ENCODE measurements around the gene SIL1. TPM values are rescaled to one million over a fixed set of nuclear protein-coding genes. Genes with fewer than 3 reads are reported as not detected.

Gene SIL1
- total and polyA plus RNA-seq, 10 donors = 23.4 to 42.3 (median 32.6) TPM

DNA sequence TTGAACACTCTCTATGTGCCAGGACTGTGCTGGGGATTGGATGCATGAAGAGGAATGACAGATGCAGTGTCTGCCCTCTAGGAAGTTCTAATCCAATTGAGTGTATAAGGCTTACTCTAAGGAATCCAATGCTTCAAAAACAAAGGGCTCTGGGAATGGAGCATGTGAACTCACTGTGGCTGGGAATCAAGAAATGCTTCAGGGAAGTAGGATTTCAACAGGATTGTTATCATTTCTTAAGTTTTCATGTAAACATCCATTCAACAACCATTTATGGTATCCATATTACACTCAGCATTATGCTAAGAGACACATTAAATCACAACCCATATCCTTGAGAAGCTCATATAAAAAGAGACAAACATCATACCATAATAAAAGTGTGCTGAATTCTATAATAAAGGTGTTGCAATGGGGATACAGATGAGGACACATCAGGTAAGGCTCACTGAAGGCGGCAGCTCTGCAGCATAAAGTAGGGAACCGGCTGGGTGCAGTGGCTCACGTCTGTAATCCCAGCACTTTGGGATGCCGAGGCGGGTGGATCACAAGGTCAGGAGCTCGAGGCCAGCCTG is 11.3 kb downstream of the SIL1 start:
- Histone ChIP-seq H3K9me3 (no peaks in the 10 kb centered on the region), H3K4me3 (no peak overlapping the region), H3K36me3 (peaks cover 0 to 16% (median 0%) of the 10 kb centered on the region in 6 donors), H3K4me1 (peaks cover 0 to 47% (median 21%) of the 10 kb centered on the region in 6 donors), H3K27me3 (replicated peaks in 1 of 7) (no peaks in the 10 kb centered on the region), H3K27ac (no peak overlapping the region)
- DNase-seq = no peak
- TF ChIP-seq POLR2AphosphoS5 (IDR thresholded peaks at IDR 0.05) (no peak), POLR2A (IDR thresholded peaks at IDR 0.05) (no peak)
- TF ChIP-seq, protein P1, sequence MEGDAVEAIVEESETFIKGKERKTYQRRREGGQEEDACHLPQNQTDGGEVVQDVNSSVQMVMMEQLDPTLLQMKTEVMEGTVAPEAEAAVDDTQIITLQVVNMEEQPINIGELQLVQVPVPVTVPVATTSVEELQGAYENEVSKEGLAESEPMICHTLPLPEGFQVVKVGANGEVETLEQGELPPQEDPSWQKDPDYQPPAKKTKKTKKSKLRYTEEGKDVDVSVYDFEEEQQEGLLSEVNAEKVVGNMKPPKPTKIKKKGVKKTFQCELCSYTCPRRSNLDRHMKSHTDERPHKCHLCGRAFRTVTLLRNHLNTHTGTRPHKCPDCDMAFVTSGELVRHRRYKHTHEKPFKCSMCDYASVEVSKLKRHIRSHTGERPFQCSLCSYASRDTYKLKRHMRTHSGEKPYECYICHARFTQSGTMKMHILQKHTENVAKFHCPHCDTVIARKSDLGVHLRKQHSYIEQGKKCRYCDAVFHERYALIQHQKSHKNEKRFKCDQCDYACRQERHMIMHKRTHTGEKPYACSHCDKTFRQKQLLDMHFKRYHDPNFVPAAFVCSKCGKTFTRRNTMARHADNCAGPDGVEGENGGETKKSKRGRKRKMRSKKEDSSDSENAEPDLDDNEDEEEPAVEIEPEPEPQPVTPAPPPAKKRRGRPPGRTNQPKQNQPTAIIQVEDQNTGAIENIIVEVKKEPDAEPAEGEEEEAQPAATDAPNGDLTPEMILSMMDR (IDR thresholded peaks at IDR 0.05 in 8 of 11, conservative IDR thresholded peaks at IDR 0.05 in 3 of 11) = no peak
- intact Hi-C loops (cut with DNase I; ENCODE audit: low total_unique reads) = no loop called here
- WGBS, 5 donors = 87 to 96% (median 94%) methylated on average over 6 of the region's 6 CpGs

DNA sequence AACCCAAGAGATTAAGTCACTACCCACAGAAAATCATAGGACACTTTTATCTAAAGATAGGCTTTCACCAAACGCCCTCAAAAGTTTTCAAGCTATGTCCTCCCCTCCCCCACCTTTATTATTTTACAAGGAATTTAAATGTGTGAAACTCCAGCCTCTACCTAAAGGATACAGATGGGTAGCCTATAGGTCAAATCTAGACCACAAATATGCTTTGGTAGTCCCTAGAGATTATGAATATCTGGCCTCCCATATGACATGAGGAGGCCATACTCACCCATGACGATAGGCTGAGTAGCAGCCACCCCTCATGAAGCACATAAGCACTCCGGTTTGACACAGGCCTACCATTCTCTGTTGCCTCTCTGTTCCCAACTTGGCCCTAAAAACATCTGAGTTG is 11.9 kb downstream of the SIL1 start:
- peaks cover 0 to 53% (median 24%) of the 10 kb centered on the region in 6 donors for H3K4me1 ChIP-seq
- WGBS, 5 donors = 82 to 95% (median 87%) methylated on average over 3 of the region's 3 CpGs
- no peak for DNase-seq
- peak overlapping the region in 1 of 8 donors; percentile 43 for H3K27ac ChIP-seq
- H3K36me3 ChIP-seq = peaks cover 0 to 16% (median 0%) of the 10 kb centered on the region in 6 donors
- H3K27me3 ChIP-seq (replicated peaks in 1 of 7) = no peaks in the 10 kb centered on the region
- H3K4me3 ChIP-seq = no peak overlapping the region
- no peaks in the 10 kb centered on the region for H3K9me3 ChIP-seq
- TF ChIP-seq POLR2AphosphoS5 (IDR thresholded peaks at IDR 0.05) (no peak), POLR2A (IDR thresholded peaks at IDR 0.05) (no peak)
- TF ChIP-seq, protein P1 (IDR thresholded peaks at IDR 0.05 in 8 of 11, conservative IDR thresholded peaks at IDR 0.05 in 3 of 11) = no peak
- intact Hi-C loops (cut with DNase I; ENCODE audit: low total_unique reads) = no loop called here

DNA sequence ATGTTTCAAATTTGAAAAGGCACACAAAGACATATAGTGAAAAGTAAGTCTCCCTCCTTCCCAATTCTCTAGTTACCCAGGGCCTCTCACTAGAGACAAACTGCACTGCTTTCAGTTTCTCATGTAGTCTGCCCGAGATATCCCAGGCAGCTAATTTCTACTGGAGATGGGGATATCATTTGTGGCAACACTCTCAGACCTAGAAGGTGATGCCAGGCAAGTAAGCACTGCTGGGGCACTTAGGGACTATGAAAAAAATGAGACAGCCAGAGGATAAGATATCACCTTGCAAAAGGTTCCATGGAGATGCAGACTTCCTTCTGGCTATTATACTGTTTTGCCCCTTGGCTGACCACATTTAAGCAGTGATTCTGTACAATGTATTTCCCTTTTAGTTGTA is 12.6 kb downstream of the SIL1 start:
- DNase-seq = no peak
- H3K27me3 ChIP-seq (replicated peaks in 1 of 7) = no peaks in the 10 kb centered on the region
- H3K27ac ChIP-seq = peak overlapping the region in 3 of 8 donors; percentile 13 to 43 (median 35)
- 36 to 68% (median 43%) methylated on average over 1 of the region's 1 CpG for WGBS, 5 donors
- no peak overlapping the region for H3K4me3 ChIP-seq
- intact Hi-C loops (cut with DNase I; ENCODE audit: low total_unique reads) = no loop called here
- TF ChIP-seq, protein P1 (IDR thresholded peaks at IDR 0.05 in 8 of 11, conservative IDR thresholded peaks at IDR 0.05 in 3 of 11) = no peak
- no peak for TF ChIP-seq POLR2A (IDR thresholded peaks at IDR 0.05)
- no peak for TF ChIP-seq POLR2AphosphoS5 (IDR thresholded peaks at IDR 0.05)
- peaks cover 0 to 16% (median 0%) of the 10 kb centered on the region in 6 donors for H3K36me3 ChIP-seq
- peaks cover 4 to 58% (median 26%) of the 10 kb centered on the region in 6 donors for H3K4me1 ChIP-seq
- no peaks in the 10 kb centered on the region for H3K9me3 ChIP-seq

DNA sequence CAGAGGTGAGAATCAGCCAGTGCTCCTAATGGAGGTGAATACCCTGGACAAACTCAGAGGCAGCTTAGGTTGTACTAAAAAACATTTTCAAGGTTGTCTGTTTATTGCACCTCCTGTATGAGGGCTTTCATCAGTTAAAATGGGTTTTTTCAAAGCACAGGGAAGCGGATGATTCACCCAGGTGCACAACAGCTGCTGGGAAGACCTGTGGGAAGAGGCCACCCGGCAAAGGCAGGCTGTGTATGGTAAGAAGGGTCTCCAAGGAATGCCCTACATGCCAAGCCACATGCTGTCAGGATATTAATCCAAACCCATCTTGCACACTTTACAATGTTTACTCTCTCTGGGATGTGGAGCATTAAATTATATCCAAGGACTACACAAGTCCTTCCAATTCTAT is 14.7 kb downstream of the SIL1 start:
- Histone ChIP-seq H3K36me3 (peaks cover 0 to 16% (median 0%) of the 10 kb centered on the region in 6 donors), H3K27me3 (replicated peaks in 1 of 7) (no peaks in the 10 kb centered on the region), H3K27ac (no peak overlapping the region), H3K4me3 (no peak overlapping the region), H3K4me1 (peaks cover 4 to 64% (median 28%) of the 10 kb centered on the region in 6 donors), H3K9me3 (no peaks in the 10 kb centered on the region)
- DNase-seq = no peak
- WGBS, 5 donors = 77 to 95% (median 89%) methylated on average over 2 of the region's 2 CpGs
- intact Hi-C loops (cut with DNase I; ENCODE audit: low total_unique reads) = no loop called here
- TF ChIP-seq, protein P1 (IDR thresholded peaks at IDR 0.05 in 8 of 11, conservative IDR thresholded peaks at IDR 0.05 in 3 of 11) = no peak
- TF ChIP-seq POLR2A (IDR thresholded peaks at IDR 0.05) (no peak), POLR2AphosphoS5 (IDR thresholded peaks at IDR 0.05) (no peak)

Data from spleen (tissue), 11 donors.